ENCODE measurements around the gene SEC22A.
A peak's percentile ranks its signal among the peaks of the same experiment; 100 is the strongest.

SEC22A gene, protein sequence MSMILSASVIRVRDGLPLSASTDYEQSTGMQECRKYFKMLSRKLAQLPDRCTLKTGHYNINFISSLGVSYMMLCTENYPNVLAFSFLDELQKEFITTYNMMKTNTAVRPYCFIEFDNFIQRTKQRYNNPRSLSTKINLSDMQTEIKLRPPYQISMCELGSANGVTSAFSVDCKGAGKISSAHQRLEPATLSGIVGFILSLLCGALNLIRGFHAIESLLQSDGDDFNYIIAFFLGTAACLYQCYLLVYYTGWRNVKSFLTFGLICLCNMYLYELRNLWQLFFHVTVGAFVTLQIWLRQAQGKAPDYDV

GRCh38 chr3:123201557-123202427 lies at the start of gene SEC22A:
Gene SEC22A, plus strand, starts transcription at chr3:123201943. Its CDS starts 7,275 bp downstream, at chr3:123209218.
- DNase-seq: peak; percentile 92

GRCh38 chr3:123152687-123153086 lies 49.1 kb upstream of the SEC22A start:
- no peak for DNase-seq

DNA sequence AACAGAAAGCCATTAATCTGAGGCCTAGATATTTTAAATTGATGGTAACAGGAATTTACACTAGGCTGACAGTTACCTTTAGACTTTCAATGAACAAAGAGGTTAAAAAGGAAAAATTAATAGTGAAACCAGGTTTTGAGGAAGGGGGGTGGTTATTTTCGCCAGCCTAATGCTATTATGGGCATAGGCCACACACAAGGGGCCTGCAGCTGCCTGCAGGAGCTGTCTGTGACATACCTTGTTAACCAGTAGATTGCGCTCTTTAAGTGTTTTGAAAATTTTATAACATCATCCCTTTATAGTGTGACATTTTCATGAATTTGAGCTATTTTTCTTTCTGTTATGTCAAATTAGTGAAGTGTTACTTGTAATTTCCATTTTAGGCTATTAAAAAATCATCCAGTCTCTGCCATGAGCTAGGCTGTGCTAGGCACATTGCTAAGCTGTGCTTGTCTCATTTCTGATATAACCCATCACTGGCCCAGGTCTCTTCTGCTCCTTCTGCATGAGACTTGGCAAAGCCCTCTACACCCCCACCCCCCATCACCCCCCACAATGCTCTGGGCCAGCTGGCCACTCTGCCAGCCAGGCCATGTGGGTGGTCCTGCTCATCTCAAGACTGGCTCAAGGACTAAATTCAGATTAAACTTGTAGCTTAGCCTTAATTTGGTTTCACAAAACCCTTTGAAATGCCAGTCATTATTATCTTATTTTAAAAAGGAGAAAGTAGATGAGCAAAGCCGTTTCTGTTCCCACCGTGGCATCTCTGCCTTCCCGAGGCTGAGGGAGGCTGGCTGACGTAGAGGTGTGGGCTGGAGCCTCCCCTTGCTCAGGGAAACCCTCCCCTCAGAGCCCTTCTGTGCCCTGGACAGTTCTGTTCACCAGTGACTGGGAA lies 48.4 kb upstream of the SEC22A start:
- no peak for DNase-seq

- DNase-seq: no peak
These were observed 47.4 kb upstream of the SEC22A start for GRCh38 chr3:123154020-123154985.

DNA sequence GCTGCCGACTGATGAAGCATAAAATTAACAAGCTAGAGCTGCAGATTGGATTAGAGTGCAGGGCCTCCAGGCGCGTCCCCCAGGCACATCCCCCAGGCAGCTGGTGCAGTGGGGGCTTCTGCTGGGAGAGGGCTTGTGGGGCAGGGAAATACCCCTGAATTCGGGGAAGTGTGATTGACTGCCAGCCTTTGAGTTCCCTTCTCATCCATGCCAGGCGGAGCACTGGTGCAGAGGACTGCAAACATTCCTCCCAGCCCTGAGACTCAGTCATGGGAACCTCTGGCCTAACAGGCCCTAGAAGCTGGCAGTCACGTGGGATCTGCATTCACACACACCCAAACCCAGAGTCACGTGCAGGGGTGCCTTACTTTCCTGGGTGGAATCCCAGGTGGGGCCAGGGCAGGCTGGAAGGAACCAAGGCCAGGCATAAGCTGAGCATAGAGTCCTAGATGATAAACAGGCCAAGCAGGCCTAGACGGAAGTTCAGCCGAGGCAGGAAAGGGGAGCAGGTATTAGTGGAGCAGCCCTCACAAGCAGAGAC lies 46.2 kb upstream of the SEC22A start:
- DNase-seq: no peak

- DNase-seq: no peak
These were observed 45.3 kb upstream of the SEC22A start for GRCh38 chr3:123156276-123156995.

- no peak for DNase-seq
These were observed 44.5 kb upstream of the SEC22A start for GRCh38 chr3:123157209-123157597.

- DNase-seq: no peak
These were observed 44.0 kb upstream of the SEC22A start for GRCh38 chr3:123157598-123158287.

- no peak for DNase-seq
These were observed 43.4 kb upstream of the SEC22A start for GRCh38 chr3:123158330-123158729.

DNA sequence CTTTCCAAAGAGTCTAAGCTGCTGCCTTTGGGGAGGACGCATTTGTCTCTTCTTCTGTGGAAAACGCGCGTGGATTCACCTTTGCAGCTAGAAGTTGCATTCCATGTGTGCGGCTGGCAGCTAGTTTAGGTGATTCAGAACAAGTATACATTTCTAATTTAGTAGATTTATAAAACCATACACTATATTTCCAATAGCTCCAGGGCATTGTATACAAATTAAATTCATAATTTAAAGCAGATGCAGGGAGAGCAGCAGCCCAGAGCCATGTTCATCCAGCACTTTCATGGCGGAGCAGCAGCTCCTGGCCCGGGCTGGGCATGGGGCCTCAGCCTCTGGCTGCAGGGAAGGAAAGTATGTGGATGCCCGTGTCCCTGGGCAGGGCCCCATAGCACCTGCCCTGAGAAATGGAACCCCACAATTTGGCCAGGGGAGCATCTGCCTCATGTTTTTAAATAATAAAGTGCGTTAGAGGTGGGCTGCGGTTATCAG lies 42.8 kb upstream of the SEC22A start:
- DNase-seq: no peak

DNA sequence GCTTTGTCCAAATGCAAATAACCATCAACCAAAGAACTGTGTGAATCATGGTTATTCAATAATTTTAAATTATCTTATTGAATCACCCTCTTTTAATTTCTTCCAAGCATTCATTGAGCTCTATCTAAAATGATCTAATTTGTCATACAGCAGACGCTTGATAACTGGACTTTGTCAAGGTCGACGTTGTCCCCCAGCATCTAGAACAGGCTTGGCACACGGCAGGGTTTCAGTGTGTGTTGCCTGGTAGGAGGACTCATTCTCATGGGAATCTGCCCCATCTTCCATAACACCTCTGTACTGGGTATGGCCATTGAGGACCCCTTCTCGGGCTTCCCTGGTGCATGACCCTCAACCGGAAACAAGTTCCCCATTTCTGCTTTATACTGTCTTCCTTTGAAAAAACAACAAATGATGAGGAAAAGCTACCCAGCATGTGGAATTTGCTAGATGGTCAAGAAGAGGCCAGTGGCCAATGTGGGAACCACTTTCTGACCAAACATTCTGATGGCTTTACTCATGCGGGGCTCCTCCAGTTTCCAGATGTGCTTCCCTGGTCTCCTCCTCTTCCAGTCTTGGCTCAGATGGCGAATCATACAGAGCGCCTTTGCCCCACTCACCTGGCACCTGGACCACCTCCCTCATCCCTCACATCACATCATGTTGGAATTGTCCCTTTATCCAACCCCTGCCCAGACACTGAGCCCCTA lies 41.7 kb upstream of the SEC22A start:
- DNase-seq: no peak

- DNase-seq: no peak
These were observed 40.6 kb upstream of the SEC22A start for GRCh38 chr3:123161167-123161566.

- DNase-seq: no peak
These were observed 38.6 kb upstream of the SEC22A start for GRCh38 chr3:123163141-123163540.

GRCh38 chr3:123165163-123165562 lies 36.6 kb upstream of the SEC22A start:
- DNase-seq: no peak

DNA sequence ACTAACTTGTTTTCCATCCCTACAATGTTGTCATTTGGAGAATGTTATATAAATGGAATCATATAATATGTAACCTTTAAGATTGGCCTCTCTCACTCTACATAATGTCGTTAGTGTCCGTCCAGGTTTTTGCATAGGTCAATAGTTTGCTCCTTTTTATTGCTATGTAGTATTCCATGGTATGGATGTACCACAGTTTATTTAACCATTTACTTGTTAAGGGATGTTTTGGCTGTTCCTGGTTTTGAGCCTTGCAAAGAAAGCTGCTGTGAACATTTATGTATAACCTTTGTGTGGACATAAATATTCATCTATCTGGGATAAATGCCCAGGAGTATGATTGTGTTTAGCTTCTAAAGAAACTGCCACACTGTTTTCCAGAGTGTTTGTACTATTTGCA lies 34.1 kb upstream of the SEC22A start:
- DNase-seq: no peak

GRCh38 chr3:123168122-123168521 lies 33.6 kb upstream of the SEC22A start:
- no peak for DNase-seq

- DNase-seq: no peak
These were observed 33.1 kb upstream of the SEC22A start for GRCh38 chr3:123168605-123169004.

DNA sequence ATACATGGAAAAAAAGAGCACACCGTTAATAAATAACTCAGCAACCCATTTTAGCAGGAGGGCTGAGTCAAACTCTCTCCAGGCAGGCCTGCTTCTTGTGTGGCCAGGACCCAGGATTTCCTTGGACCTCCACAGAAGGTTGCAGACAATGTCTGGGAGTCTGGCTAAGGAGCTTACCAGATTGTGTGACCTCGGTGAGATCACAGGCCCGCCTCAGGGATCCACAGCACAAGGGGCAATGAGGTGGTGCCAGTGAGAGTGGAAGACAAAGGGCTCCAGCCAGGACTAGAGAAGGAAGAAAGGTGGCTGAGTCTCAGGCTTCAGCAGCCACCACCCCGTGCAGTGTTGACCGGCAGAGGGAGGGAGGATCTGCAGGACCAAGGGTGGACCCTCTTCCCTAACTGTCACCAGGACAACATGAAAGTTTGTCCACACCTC lies 32.2 kb upstream of the SEC22A start:
- no peak for DNase-seq

- no peak for DNase-seq
These were observed 31.8 kb upstream of the SEC22A start for GRCh38 chr3:123169930-123170329.

All from NCI-H510A treated with DMSO at 0.1 percent for 48 hours (cell line).